ENCODE measurements around the gene UBA52.

DNA sequence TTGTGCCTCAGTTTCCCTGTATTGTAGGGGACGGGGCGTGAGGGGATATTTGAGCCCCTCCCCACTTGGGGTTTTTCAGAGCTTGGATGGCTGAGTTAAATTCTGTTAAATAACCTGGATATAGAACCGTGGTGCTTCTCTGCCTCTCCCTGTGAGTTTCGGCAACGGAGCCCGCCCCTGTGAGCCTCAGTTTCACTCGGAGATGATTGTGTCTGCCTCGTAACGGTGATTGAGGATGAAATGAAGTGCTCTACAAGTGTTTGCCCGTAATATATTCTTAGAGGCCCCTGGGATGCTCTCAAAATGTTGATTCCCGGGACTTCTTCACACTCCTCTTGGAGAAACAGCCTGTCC, 13.5 kb upstream of the UBA52 start:
- TF ChIP-seq, protein P1, sequence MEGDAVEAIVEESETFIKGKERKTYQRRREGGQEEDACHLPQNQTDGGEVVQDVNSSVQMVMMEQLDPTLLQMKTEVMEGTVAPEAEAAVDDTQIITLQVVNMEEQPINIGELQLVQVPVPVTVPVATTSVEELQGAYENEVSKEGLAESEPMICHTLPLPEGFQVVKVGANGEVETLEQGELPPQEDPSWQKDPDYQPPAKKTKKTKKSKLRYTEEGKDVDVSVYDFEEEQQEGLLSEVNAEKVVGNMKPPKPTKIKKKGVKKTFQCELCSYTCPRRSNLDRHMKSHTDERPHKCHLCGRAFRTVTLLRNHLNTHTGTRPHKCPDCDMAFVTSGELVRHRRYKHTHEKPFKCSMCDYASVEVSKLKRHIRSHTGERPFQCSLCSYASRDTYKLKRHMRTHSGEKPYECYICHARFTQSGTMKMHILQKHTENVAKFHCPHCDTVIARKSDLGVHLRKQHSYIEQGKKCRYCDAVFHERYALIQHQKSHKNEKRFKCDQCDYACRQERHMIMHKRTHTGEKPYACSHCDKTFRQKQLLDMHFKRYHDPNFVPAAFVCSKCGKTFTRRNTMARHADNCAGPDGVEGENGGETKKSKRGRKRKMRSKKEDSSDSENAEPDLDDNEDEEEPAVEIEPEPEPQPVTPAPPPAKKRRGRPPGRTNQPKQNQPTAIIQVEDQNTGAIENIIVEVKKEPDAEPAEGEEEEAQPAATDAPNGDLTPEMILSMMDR (IDR thresholded peaks at IDR 0.05): no peak
- no peak for TF ChIP-seq POLR2A (IDR thresholded peaks at IDR 0.05)
